TTC549 (cell line): ENCODE data around the gene GNGT2.

Experiments used
- FAIRE-seq: peaks from 2 replicates; lab custom pipeline; 2012; peaks lifted over from hg19 to GRCh38; lab: Jason Lieb, UNC

The GNGT2 gene

GRCh38 chr17:49210158-49211029 is at the start of gene GNGT2, which contains the start of gene ABI3:
Gene GNGT2, minus strand, starts transcription at chr17:49210574. Its CDS starts 3,152 bp downstream, at chr17:49207422.
Gene ABI3, plus strand, starts transcription at chr17:49210707. Its CDS starts 18 bp downstream, at chr17:49210725.
- FAIRE-seq = no peak

DNA sequence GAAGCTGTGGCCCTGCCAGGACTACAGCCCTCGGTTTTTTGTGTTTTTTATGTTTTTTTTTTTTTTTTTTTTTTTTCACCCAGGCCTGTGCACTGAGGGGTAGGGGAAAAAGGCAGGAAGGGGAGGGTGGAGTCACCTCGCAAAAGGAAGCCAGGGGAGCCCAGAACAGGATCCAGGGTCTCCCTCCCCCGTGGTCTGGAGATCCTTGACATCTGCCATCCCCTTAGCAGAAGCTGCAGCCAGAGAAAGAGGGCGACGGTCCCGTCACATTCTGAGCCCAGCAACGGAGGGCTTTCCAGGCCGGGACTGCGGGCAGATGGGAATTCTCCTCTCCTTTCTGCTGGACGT is 49.3 kb upstream of the GNGT2 start:
- no peak for FAIRE-seq

GRCh38 chr17:49258394-49258793 is 48.0 kb upstream of the GNGT2 start:
- no peak for FAIRE-seq

GRCh38 chr17:49255125-49255524 is 44.8 kb upstream of the GNGT2 start:
- no peak for FAIRE-seq

- FAIRE-seq = no peak
Observed at GRCh38 chr17:49254066-49254465, 43.7 kb upstream of the GNGT2 start.

GRCh38 chr17:49252148-49252695 is 41.8 kb upstream of the GNGT2 start:
- no peak for FAIRE-seq

DNA sequence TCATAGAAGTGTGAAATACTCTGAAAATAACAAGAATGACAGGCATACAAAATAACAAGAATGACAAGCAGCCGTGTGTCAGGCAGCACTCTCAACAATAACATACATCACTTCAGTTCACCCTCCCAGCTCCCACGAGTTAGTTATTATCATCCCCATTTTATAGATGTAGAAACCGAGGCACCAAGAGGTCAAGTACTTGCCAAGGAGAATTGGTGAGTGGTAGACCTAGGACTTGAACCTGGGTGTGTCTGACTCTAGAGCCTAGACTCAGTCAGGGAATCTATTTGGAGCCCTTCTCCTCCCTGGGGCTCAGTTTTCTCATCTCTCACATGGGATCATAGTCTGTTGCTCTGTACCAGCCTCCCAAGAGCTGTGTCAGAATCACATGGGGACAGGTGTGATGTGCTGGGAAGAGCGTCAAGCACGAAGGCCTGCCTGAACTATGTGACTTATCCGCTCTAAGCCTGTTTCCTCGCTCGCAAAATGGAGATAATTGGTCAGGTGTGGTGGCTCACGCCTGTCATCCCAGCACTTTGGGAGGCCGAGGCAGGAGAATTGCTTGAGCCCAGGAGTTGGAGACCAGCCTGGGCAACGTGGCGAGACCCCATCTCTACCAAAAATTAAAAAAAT is 39.6 kb upstream of the GNGT2 start:
- FAIRE-seq = no peak

GRCh38 chr17:49249292-49249794 is 39.0 kb upstream of the GNGT2 start:
- FAIRE-seq = no peak

GRCh38 chr17:49247944-49248343 is 37.6 kb upstream of the GNGT2 start:
- FAIRE-seq = no peak

- no peak for FAIRE-seq
Observed at GRCh38 chr17:49244839-49245238, 34.5 kb upstream of the GNGT2 start.

- FAIRE-seq = no peak
Observed at GRCh38 chr17:49242813-49243212, 32.4 kb upstream of the GNGT2 start.

- FAIRE-seq = no peak
Observed at GRCh38 chr17:49241692-49242397, 31.5 kb upstream of the GNGT2 start.

DNA sequence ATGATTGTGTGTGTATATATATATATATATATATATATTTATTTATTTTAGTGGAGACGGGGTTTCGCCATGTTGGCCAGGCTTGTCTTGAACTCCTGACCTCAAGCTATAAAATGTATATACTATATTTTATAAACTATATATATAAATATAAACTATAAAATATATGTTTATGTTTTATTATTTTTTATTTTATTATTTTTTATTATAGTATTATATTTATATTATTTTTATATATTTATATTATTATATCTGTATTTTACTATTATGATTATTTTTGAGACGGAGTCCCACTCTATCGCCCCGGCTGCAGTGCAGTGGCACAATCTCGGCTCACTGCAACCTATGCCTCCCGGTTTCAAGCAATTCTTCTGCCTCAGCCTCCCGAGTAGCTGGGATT is 30.7 kb upstream of the GNGT2 start:
- FAIRE-seq = no peak

DNA sequence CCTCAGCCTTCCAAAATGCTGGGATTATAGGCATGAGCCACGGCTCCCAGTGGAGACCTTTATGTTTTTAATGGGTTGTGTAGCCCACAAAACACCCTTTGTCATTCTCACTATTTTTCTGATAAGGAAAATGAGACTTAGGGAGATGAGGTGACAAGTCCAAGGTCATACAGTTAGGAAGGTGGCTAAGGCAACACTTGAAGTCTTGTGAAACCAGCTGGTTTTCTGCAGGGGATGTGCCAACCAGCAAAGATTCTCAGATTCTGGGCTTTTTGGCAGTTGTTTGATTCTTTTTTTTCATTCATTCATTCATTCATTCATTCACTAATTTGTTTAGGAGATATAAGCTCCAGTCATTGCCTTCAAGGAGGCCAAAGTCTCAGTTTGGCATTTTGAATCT is 30.2 kb upstream of the GNGT2 start:
- no peak for FAIRE-seq

DNA sequence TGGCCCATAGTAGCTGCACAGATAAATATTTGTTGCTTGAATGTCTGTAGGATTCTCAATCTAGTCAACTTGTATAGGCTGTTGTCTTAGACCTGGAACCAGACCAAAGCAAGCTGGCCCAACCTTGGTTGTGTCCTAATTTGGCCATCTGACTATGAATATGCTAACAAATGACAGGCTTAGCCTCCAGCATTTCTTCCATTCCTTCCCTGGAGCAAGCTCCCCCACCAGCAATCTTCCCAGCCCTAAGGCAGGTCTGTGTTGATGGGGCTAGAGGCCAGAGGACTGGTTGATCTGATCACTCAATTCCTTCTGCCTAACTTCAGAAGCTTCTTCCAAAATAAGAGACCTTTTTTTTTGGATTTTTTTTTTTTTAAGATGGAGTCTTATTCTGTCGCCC is 29.6 kb upstream of the GNGT2 start:
- no peak for FAIRE-seq

DNA sequence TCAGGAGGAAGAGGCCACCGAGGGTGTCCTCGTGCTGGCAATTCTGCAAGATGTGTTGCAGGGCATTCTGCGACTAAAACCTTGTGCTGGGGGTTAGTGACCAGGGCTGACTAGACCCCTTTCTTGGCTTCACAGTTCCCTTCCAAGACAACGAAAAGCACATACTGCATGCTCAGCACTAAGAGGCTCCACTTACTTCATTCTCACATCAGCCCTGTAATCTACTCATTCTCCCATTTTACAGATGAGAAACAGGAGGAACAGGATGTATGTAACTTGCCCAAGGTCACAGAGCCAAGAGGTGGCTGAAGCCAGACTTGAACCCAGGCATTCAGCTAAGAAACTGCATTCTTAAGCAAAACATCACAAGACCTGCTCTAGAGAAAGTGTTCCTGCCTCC is 25.5 kb upstream of the GNGT2 start:
- no peak for FAIRE-seq

GRCh38 chr17:49234509-49235080 is 24.2 kb upstream of the GNGT2 start:
- FAIRE-seq = no peak

DNA sequence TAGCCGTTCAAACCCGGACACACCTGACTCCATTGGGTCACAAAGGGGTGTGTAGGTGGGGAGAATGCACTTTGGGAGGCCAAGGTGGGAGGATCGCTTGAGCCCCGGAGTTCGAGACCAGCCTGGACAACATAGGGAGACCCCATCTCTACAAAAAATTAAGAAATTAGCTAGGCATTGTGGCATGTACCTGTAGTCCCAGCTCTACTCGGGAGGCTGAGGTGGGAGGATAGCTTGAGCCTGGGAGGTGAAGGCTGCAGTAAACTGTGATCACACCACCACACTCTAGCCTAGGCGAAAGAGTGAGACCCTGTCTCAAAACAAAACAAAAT is 21.2 kb upstream of the GNGT2 start:
- FAIRE-seq = no peak

- FAIRE-seq = no peak
Observed at GRCh38 chr17:49230636-49231562, 20.5 kb upstream of the GNGT2 start, which contains the start of gene PHOSPHO1. Gene PHOSPHO1, minus strand, starts transcription at chr17:49230787. Its CDS starts 4,096 bp downstream, at chr17:49226691.

- no peak for FAIRE-seq
Observed at GRCh38 chr17:49229805-49230600, 19.6 kb upstream of the GNGT2 start.
